AG04449 (cell line): ENCODE results near the gene XRCC3.
"Not testable (repeated sequence)": the region's sequence is repeated elsewhere in the genome, so short reads cannot be mapped to it uniquely, and the experiment has no call there.

Experiments
- CTCF ChIA-PET: fragments of 350-600 bp; formaldehyde crosslinking; extraction: SDS; loops from one replicate; lab custom pipeline; 2021; ENCODE audit warnings: antibody characterized with exemption; lab: Yijun Ruan, JAX
- POLR2A ChIA-PET: fragments of 400-600, 350-600 bp; formaldehyde crosslinking; extraction: SDS; loops from one replicate; lab custom pipeline; 2020; ENCODE audit warnings: antibody characterized with exemption, inconsistent platforms; lab: Yijun Ruan, JAX
- DNase-seq: peaks from one replicate; pipeline ENCODE4 v3.0.0-alpha.2; 2010; ENCODE audit warnings: low read depth, low spot score
- H3K4me3 ChIP-seq: 2 replicates; pipeline ENCODE4 v1.5.1; 2011; ENCODE audit warnings: low read depth, mild to moderate bottlenecking, control low read depth, low read length
- CTCF ChIP-seq: IDR thresholded peaks from one replicate; pipeline ENCODE4 v1.5.1; 2011; ENCODE audit warnings: mild to moderate bottlenecking, moderate library complexity, low read length, control low read depth, inconsistent platforms; ENCODE audit not compliant: insufficient read depth; ENCODE audit errors: missing control alignments

The XRCC3 gene

GRCh38 chr14:103657471-103657870, 57.8 kb downstream of the XRCC3 start:
- peak; percentile 59 for DNase-seq
- no peak overlapping the region for H3K4me3 ChIP-seq
- ChIA-PET CTCF (no interaction called here), POLR2A (interaction anchor here (0.7 to 1.0 kb wide), 2 partner anchors 8 to 50 kb away, joined by 3 to 4 read pairs; no protein-coding TSS in a partner anchor)
- TF ChIP-seq CTCF, result no peak

GRCh38 chr14:103656756-103657133, 58.5 kb downstream of the XRCC3 start:
- ChIA-PET POLR2A (interaction anchor here (0.7 to 1.0 kb wide), 2 partner anchors 8 to 50 kb away, joined by 3 to 4 read pairs; no protein-coding TSS in a partner anchor), CTCF (interaction anchor here (1.0 kb wide), 1 partner anchor 29 kb away, joined by 3 read pairs; no protein-coding TSS in a partner anchor)
- DNase-seq, result no peak
- no peak for TF ChIP-seq CTCF
- H3K4me3 ChIP-seq, result no peak overlapping the region

- no peak for TF ChIP-seq CTCF
- POLR2A ChIA-PET, result no interaction called here
- no peak for DNase-seq
- CTCF ChIA-PET, result interaction anchor here (1.0 kb wide), 1 partner anchor 30 kb away, joined by 3 read pairs; no protein-coding TSS in a partner anchor
- H3K4me3 ChIP-seq, result no peak overlapping the region
Measured at GRCh38 chr14:103656031-103656755, 59.1 kb downstream of the XRCC3 start.

GRCh38 chr14:103654619-103655018, 60.6 kb downstream of the XRCC3 start:
- no peak overlapping the region for H3K4me3 ChIP-seq
- ChIA-PET CTCF (no interaction called here), POLR2A (interaction anchor here (1.3 kb wide), 1 partner anchor 47 kb away, joined by 3 read pairs; no protein-coding TSS in a partner anchor)
- TF ChIP-seq CTCF, result no peak
- DNase-seq, result no peak

- no peak for TF ChIP-seq CTCF
- ChIA-PET POLR2A (interaction anchor here (1.3 kb wide), 1 partner anchor 47 kb away, joined by 3 read pairs; no protein-coding TSS in a partner anchor), CTCF (interaction anchor here (1.1 to 1.2 kb wide), 2 partner anchors 14 to 26 kb away, joined by 4 to 5 read pairs; no protein-coding TSS in a partner anchor)
- DNase-seq, result no peak
- H3K4me3 ChIP-seq, result no peak overlapping the region
Measured at GRCh38 chr14:103653805-103654204, 61.4 kb downstream of the XRCC3 start.

- DNase-seq, H3K4me3 ChIP-seq: not testable (repeated sequence)
- ChIA-PET POLR2A (interaction anchor here (1.3 kb wide), 1 partner anchor 46 kb away, joined by 3 read pairs; no protein-coding TSS in a partner anchor), CTCF (interaction anchor here (1.1 to 1.2 kb wide), 2 partner anchors 14 to 27 kb away, joined by 4 to 5 read pairs; no protein-coding TSS in a partner anchor)
Measured at GRCh38 chr14:103653336-103653735, 61.9 kb downstream of the XRCC3 start.
